ENCODE measurements around the gene MED9.

The MED9 gene

GRCh38 chr17:17538417-17539391, 61.9 kb downstream of the MED9 start:
- DNase-seq: no peak

- DNase-seq: no peak
Observed at GRCh38 chr17:17539591-17539990, 62.8 kb downstream of the MED9 start.

GRCh38 chr17:17540278-17540906, 63.6 kb downstream of the MED9 start:
- no peak for DNase-seq

- no peak for DNase-seq
Observed at GRCh38 chr17:17540935-17541639, 64.3 kb downstream of the MED9 start.

GRCh38 chr17:17541640-17542001, 64.8 kb downstream of the MED9 start:
- DNase-seq: no peak

All from T-helper 2 cell (primary cell).